Kidney epithelial cell (primary cell): ENCODE results near the gene BMP5. TPM values are rescaled to one million over a fixed set of nuclear protein-coding genes. Genes with fewer than 3 reads are reported as not detected.

ENCODE experiments used
- DNase-seq: peaks from one replicate; pipeline ENCODE4 v3.0.0-alpha.2; 2010; ENCODE audit warnings: low read depth
- H3K27me3 ChIP-seq: 2 replicates; pipeline ENCODE4 v1.6.0; 2011; ENCODE audit warnings: low read length; ENCODE audit not compliant: control insufficient read depth, insufficient read depth
- H3K36me3 ChIP-seq: 2 replicates; pipeline ENCODE4 v1.5.1; 2011; ENCODE audit warnings: low read length; ENCODE audit not compliant: control insufficient read depth, insufficient read depth
- H3K4me3 ChIP-seq: 2 replicates; pipeline ENCODE4 v1.5.1; 2011; ENCODE audit warnings: low read depth, mild to moderate bottlenecking, control low read depth, low read length
- CTCF ChIP-seq: IDR thresholded peaks from 2 replicates; pipeline ENCODE4 v1.5.1; 2011; ENCODE audit warnings: mild to moderate bottlenecking, moderate library complexity, low read length, control low read depth, inconsistent platforms; ENCODE audit not compliant: insufficient read depth, poor library complexity, severe bottlenecking
- total RNA-seq: library from RNA; depleted of rRNA; stranded (reverse); fragments of >200 nt; gene quantifications from 2 replicates; pipeline ENCODE4 v1.2.3, GENCODE V29; 2015

Gene BMP5
- total RNA-seq, 1 donor from 2014 or later = not detected

- DNase-seq = no peak
These were observed 23.0 kb upstream of the BMP5 start for GRCh38 chr6:55898342-55898741.

GRCh38 chr6:55897346-55897745, 22.0 kb upstream of the BMP5 start:
- H3K4me3 ChIP-seq = no peak overlapping the region
- no peak for TF ChIP-seq CTCF
- no peak for DNase-seq
- no peaks in the 10 kb centered on the region for H3K27me3 ChIP-seq
- no peaks in the 10 kb centered on the region for H3K36me3 ChIP-seq

More at GRCh38 chr6:55898342-55898741, 23.0 kb upstream of the BMP5 start:
- Histone ChIP-seq H3K4me3 (no peak overlapping the region), H3K27me3 (no peaks in the 10 kb centered on the region), H3K36me3 (no peaks in the 10 kb centered on the region)
- no peak for TF ChIP-seq CTCF

GRCh38 chr6:55895972-55896730, 20.8 kb upstream of the BMP5 start:
- no peak for DNase-seq
- TF ChIP-seq CTCF = no peak
- Histone ChIP-seq H3K4me3 (no peak overlapping the region), H3K27me3 (no peaks in the 10 kb centered on the region), H3K36me3 (no peaks in the 10 kb centered on the region)

- Histone ChIP-seq H3K27me3 (no peaks in the 10 kb centered on the region), H3K4me3 (no peak overlapping the region), H3K36me3 (no peaks in the 10 kb centered on the region)
- no peak for DNase-seq
- TF ChIP-seq CTCF = no peak
These were observed 17.5 kb upstream of the BMP5 start for GRCh38 chr6:55892749-55893357.

- no peak for DNase-seq
- no peak for TF ChIP-seq CTCF
- no peaks in the 10 kb centered on the region for H3K27me3 ChIP-seq
- no peak overlapping the region for H3K4me3 ChIP-seq
- H3K36me3 ChIP-seq = no peaks in the 10 kb centered on the region
These were observed 13.5 kb upstream of the BMP5 start for GRCh38 chr6:55888917-55889316.
